Heart left ventricle (tissue), 16 donors: ENCODE results near the gene SRRM5. TPM values are rescaled to one million over a fixed set of nuclear protein-coding genes. Genes with fewer than 3 reads are reported as not detected.

ENCODE experiments used
- ATAC-seq, 4 donors: fragments of 200-7000 bp; cut with Tn5 transposase; one replicate each; pipeline ENCODE4 v1.9.1; 2020 to 2022; ENCODE audit warnings: moderate library complexity in 4 of 4, mild to moderate bottlenecking in 3 of 4, moderate number of reproducible peaks in 1 of 4
- DNase-seq, 5 donors: peaks; one replicate each; pipeline ENCODE4 v3.0.0-alpha.2; 2020
- H3K27ac ChIP-seq, 12 donors: fragments of 200-600 bp; sonication (generic) in 4 of 12; one replicate each; pipeline versions ENCODE4 v1.5.0 to v1.8.0; 2016 to 2022; ENCODE audit warnings: mild to moderate bottlenecking in 2 of 12
- H3K27me3 ChIP-seq, 9 donors: fragments of 200-600 bp; sonication (generic) in 2 of 9; one replicate each; pipeline versions ENCODE4 v1.5.1 to v1.8.0; 2016 to 2022; ENCODE audit warnings: mild to moderate bottlenecking in 3 of 9
- H3K36me3 ChIP-seq, 9 donors: fragments of 200-600 bp; sonication (generic) in 2 of 9; one replicate each; pipeline versions ENCODE4 v1.5.0 to v1.8.0; 2018 to 2022; ENCODE audit warnings: mild to moderate bottlenecking in 2 of 9
- H3K4me1 ChIP-seq, 12 donors: fragments of 200-600 bp; sonication (generic) in 4 of 12; one replicate each; pipeline versions ENCODE4 v1.5.0 to v1.8.0; 2016 to 2022; ENCODE audit warnings: mild to moderate bottlenecking in 3 of 12
- H3K4me3 ChIP-seq, 12 donors: fragments of 200-600 bp; sonication (generic) in 4 of 12; one replicate each; pipeline versions ENCODE4 v1.5.0 to v1.8.0; 2017 to 2022; ENCODE audit warnings: mild to moderate bottlenecking in 9 of 12, moderate library complexity in 4 of 12
- H3K9me3 ChIP-seq, 12 donors: fragments of 200-600 bp; sonication (generic) in 4 of 12; one replicate each; pipeline versions ENCODE4 v1.5.0 to v1.8.0; 2016 to 2022; ENCODE audit warnings: mild to moderate bottlenecking in 1 of 12
- CTCF ChIP-seq, 12 donors: fragments of 200-600 bp; sonication (generic) in 4 of 12; IDR thresholded peaks; one replicate each; pipeline versions ENCODE4 v1.5.0 to v1.8.0; 2018 to 2022; ENCODE audit warnings: antibody characterized with exemption in 12 of 12, mild to moderate bottlenecking in 5 of 12
- POLR2A ChIP-seq, 2 donors: fragments of 450-650 bp; IDR thresholded peaks; one replicate each; pipeline ENCODE4 v1.6.1; 2017; ENCODE audit warnings: antibody characterized with exemption in 2 of 2, mild to moderate bottlenecking in 2 of 2, moderate library complexity in 2 of 2
- WGBS, 4 donors: extraction: QIAGEN DNeasy Blood & Tissue Kit in 2 of 4; methylation state at CpG; one replicate each; pipeline versions ENCODE4 v1.1.5 to v1.1.7; 2013 to 2018; 5-methylcytosine and 5-hydroxymethylcytosine counted together
- intact Hi-C, 10 donors: fragments of 100-400 bp; cut with DNase I; formaldehyde crosslinking; loops; one replicate each; pipeline versions ENCODE4 v1.11.1 to v1.14.2; 2022
- polyA plus RNA-seq, 2 donors: library from polyadenylated mRNA; stranded (reverse); fragments of 200-250 nt; gene quantifications; one replicate each; pipeline ENCODE4 v1.2.3, GENCODE V29; 2013
- total RNA-seq, 9 donors: library from RNA; depleted of rRNA in 2 of 9; stranded (reverse); fragments of >200 nt in 2 of 9; fragmentation: NEBNext Ultra II Directional in 3 of 9; extraction: Animal tissue kit (Norgen Biotek cat#: 25700) in 3 of 9; gene quantifications; one replicate each; pipeline versions ENCODE4 v1.1.0 to v1.2.4, GENCODE V29; 2016 to 2023
- donor health status: ischemic (EF 13 %, LVEDD 7.1; RV severe dilation, severe dysfunction).
- donor health status: healthy with polysubstance abuse.
- donor health status: DM: no; HTN: yes; CAD: no.
- donor health status: DM: no; HTN: no; CAD: no.
- donor health status: ischemic (EF 25% LVEDD 6.9; RV normal size, moderate dysfunction).
- donor health status: ischemic (EF 25% LVEDD 5.7; RV mildly dilated, moderate dysfunction).
- donor health status: healthy.
- donor health status: DM: yes; HTN: yes; CAD: no.
- donor health status: ischemic (EF 35%, LVEDD 5.7; RV mildly dilated, moderate dysfunction).
- donor health status: nonischemic (EF 11% LVEDD 7.7; RV severe dilation, severe dysfunction).
- donor health status: DM: yes; HTN: yes; CAD: no.
- donor health status: PGD.
- donor health status: ischemic (EF 29% LVEDD 5.4; RV normal size, mild dysfunction).
- donor health status: nonischemic (EF 23%, LVEDD 6.1; RV moderate dilation, normal function).

SRRM5 gene
- total and polyA plus RNA-seq, 11 donors: 0.07 to 0.80 (median 0.16) TPM; not detected in 2

- Histone ChIP-seq H3K4me1 (peaks cover 0 to 30% (median 11%) of the 10 kb centered on the region in 12 donors), H3K4me3 (no peak overlapping the region), H3K27me3 (no peaks in the 10 kb centered on the region), H3K36me3 (peaks cover 0 to 18% (median 13%) of the 10 kb centered on the region in 9 donors), H3K9me3 (no peaks in the 10 kb centered on the region), H3K27ac (no peak overlapping the region)
- WGBS, 4 donors: 71 to 78% (median 75%) methylated on average over 9 of the region's 9 CpGs
- no peak for TF ChIP-seq POLR2A (IDR thresholded peaks at IDR 0.05)
- TF ChIP-seq CTCF (IDR thresholded peaks at IDR 0.05): no peak
- no peak for ATAC-seq
- no peak for DNase-seq
- intact Hi-C loops: loop anchor here in 1 of 10 donors (5.0 kb wide), 1 partner anchor 88 kb away; no protein-coding TSS in a partner anchor
These were observed 47.1 kb upstream of the SRRM5 start for GRCh38 chr19:43564800-43565199.

- intact Hi-C loops: no loop called here
- peaks cover 4 to 11% (median 8%) of the 10 kb centered on the region in 12 donors for H3K4me1 ChIP-seq
- ATAC-seq (no peak), DNase-seq (no peak)
- peaks cover 0 to 30% (median 14%) of the 10 kb centered on the region in 9 donors for H3K36me3 ChIP-seq
- no peak overlapping the region for H3K27ac ChIP-seq
- 92 to 94% (median 93%) methylated on average over 5 of the region's 5 CpGs for WGBS, 4 donors
- no peaks in the 10 kb centered on the region for H3K9me3 ChIP-seq
- H3K4me3 ChIP-seq: no peak overlapping the region
- TF ChIP-seq POLR2A (IDR thresholded peaks at IDR 0.05) (no peak), CTCF (IDR thresholded peaks at IDR 0.05) (no peak)
- no peaks in the 10 kb centered on the region for H3K27me3 ChIP-seq
These were observed 42.2 kb upstream of the SRRM5 start for GRCh38 chr19:43569657-43570056.

GRCh38 chr19:43570174-43570791, 41.6 kb upstream of the SRRM5 start:
- Histone ChIP-seq H3K27ac (no peak overlapping the region), H3K4me1 (peaks cover 6 to 17% (median 11%) of the 10 kb centered on the region in 12 donors), H3K27me3 (no peaks in the 10 kb centered on the region), H3K4me3 (no peak overlapping the region), H3K9me3 (no peaks in the 10 kb centered on the region), H3K36me3 (peaks cover 0 to 30% (median 14%) of the 10 kb centered on the region in 9 donors)
- 73 to 95% (median 92%) methylated on average over 5 of the region's 5 CpGs for WGBS, 4 donors
- ATAC-seq (no peak), DNase-seq (no peak)
- TF ChIP-seq CTCF (IDR thresholded peaks at IDR 0.05): no peak
- no peak for TF ChIP-seq POLR2A (IDR thresholded peaks at IDR 0.05)
- intact Hi-C loops: no loop called here

- ATAC-seq (no peak), DNase-seq (no peak)
- Histone ChIP-seq H3K36me3 (peaks cover 0 to 26% (median 14%) of the 10 kb centered on the region in 9 donors), H3K27ac (no peak overlapping the region), H3K9me3 (no peaks in the 10 kb centered on the region), H3K27me3 (no peaks in the 10 kb centered on the region), H3K4me3 (no peak overlapping the region), H3K4me1 (peaks cover 6 to 22% (median 13%) of the 10 kb centered on the region in 12 donors)
- intact Hi-C loops: no loop called here
- WGBS, 4 donors: 83 to 87% (median 86%) methylated on average over 3 of the region's 3 CpGs
- TF ChIP-seq POLR2A (IDR thresholded peaks at IDR 0.05): no peak
- TF ChIP-seq CTCF (IDR thresholded peaks at IDR 0.05): no peak
These were observed 39.7 kb upstream of the SRRM5 start for GRCh38 chr19:43572171-43572588.
